A673 (cell line): Measurements from ENCODE around the gene WNT8A. TPM values are rescaled to one million over a fixed set of nuclear protein-coding genes. Genes with fewer than 3 reads are reported as not detected.

ENCODE experiments used
- BruUV-seq: library from RNA; stranded (reverse); fragments of 400-500 nt; replicated peaks from 2 replicates; lab custom pipeline; 2021; lab: Mats Ljungman, UMichigan
- CTCF ChIA-PET: fragments of 300-600 bp; sonication (Branson Sonifier 250); formaldehyde crosslinking; loops from one replicate; lab custom pipeline; 2022; ENCODE audit warnings: antibody characterized with exemption; lab: Charles Lee
- POLR2A ChIA-PET: fragments of 300-600 bp; sonication (Branson Sonifier 250); formaldehyde crosslinking; loops from one replicate; lab custom pipeline; 2022; ENCODE audit warnings: antibody characterized with exemption; ENCODE audit not compliant: low non-redundant PET; lab: Charles Lee
- DNase-seq: peaks from one replicate; pipeline ENCODE4 v3.0.0-alpha.2; 2015; ENCODE audit warnings: low spot score
- H3K27ac ChIP-seq: fragments of 200-600 bp; sonication (generic); 2 replicates; pipeline ENCODE4 v1.5.1; 2016; ENCODE audit warnings: mixed run types, low read depth, mild to moderate bottlenecking, mixed read lengths, antibody characterized with exemption, low read length; ENCODE audit not compliant: poor library complexity, severe bottlenecking
- H3K27me3 ChIP-seq: fragments of 200-600 bp; sonication (generic); replicated peaks from 2 replicates; pipeline ENCODE4 v1.6.1; 2017; ENCODE audit warnings: mixed run types, low read depth, mild to moderate bottlenecking, mixed read lengths, antibody characterized with exemption, low read length; ENCODE audit not compliant: insufficient read depth, poor library complexity
- H3K36me3 ChIP-seq: fragments of 200-600 bp; sonication (generic); 2 replicates; pipeline ENCODE4 v1.6.1; 2016; ENCODE audit warnings: mixed run types, mild to moderate bottlenecking, mixed read lengths, antibody characterized with exemption, low read length; ENCODE audit not compliant: insufficient read depth, poor library complexity, severe bottlenecking
- H3K4me1 ChIP-seq: fragments of 200-600 bp; sonication (generic); 2 replicates; pipeline ENCODE4 v1.6.1; 2017; ENCODE audit warnings: mixed run types, mild to moderate bottlenecking, mixed read lengths, antibody characterized with exemption, low read length; ENCODE audit not compliant: insufficient read depth, poor library complexity, severe bottlenecking
- H3K4me3 ChIP-seq: fragments of 200-600 bp; sonication (generic); 2 replicates; pipeline ENCODE4 v1.5.1; 2016; ENCODE audit warnings: low read depth, mixed run types, mild to moderate bottlenecking, mixed read lengths, low read length; ENCODE audit not compliant: poor library complexity, severe bottlenecking
- H3K9me3 ChIP-seq: fragments of 200-600 bp; sonication (generic); 2 replicates; pipeline ENCODE4 v1.6.1; 2016; ENCODE audit warnings: mixed run types, low read depth, mild to moderate bottlenecking, mixed read lengths, antibody characterized with exemption, low read length; ENCODE audit not compliant: poor library complexity, severe bottlenecking
- EZH2 ChIP-seq: fragments of 200-600 bp; sonication (generic); IDR thresholded peaks from 2 replicates; pipeline ENCODE4 v1.6.1; 2017; ENCODE audit warnings: borderline replicate concordance, low read depth, mild to moderate bottlenecking, mixed read lengths, antibody characterized with exemption, low read length; ENCODE audit not compliant: poor library complexity, severe bottlenecking
- intact Hi-C: fragments of 100-400 bp; cut with micrococcal nuclease; formaldehyde crosslinking; loops from one replicate; pipeline ENCODE4 v1.10.0; 2022; ENCODE audit not compliant: unreplicated experiment
- total RNA-seq: library from RNA; stranded (reverse); gene quantifications from 2 replicates; pipeline ENCODE4 v1.2.3, GENCODE V29; 2021
- TF ChIP-seq, protein P1 (sequence below): fragments of 300-800, 200-600 bp; sonication (generic); conservative IDR thresholded peaks from 2 replicates; pipeline ENCODE4 v1.5.1; 2017; ENCODE audit warnings: low read depth, mild to moderate bottlenecking, antibody characterized with exemption, low read length, moderate library complexity, mixed read lengths

WNT8A gene
- total RNA-seq, 1 experiment from 2014 or later: not detected

DNA sequence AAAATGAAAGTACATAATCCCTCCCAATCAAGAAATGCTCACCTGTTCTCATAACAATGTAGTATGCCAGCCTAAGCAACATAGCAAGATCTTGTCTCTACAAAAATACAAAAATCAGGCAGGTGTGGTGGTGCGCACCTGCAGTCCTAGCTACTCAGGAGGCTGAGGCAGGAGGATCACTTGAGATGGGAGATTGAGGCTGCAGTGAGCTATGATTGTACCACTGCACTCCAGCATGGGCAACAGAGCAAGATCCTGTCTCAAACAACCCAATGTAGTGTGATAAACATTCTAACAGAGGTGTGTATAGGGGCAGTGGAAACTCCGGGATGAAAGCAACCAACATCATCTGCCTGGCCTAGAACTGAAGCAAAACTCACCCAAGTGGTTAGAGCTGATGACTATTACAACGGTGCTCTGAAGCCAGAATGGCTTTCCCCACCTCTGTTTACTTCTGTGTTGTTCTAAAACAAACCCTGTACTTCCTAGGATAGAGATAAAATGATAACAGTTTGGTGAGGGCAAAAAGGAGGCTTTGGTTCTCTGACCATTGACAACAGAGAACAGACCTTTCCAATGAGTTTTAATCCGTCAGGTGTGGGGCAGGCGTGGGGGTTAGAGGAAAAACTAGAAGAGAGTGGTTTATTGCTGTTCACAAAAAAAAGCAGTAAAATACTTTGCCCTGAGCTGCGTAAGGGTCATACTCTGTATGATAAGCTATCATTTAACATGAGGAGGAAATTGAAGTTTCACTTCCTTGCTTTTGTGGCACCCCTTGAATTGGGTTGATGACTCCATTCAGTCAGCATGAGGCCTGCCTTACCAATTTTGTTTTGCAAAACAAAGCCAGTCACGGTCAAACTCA is 18.9 kb downstream of the WNT8A start:
- no peak overlapping the region for H3K4me3 ChIP-seq
- intact Hi-C loops: no loop called here
- POLR2A ChIA-PET: interaction anchor here (0.5 kb wide), 1 partner anchor 61 kb away, joined by 8 read pairs; no protein-coding TSS in a partner anchor

DNA sequence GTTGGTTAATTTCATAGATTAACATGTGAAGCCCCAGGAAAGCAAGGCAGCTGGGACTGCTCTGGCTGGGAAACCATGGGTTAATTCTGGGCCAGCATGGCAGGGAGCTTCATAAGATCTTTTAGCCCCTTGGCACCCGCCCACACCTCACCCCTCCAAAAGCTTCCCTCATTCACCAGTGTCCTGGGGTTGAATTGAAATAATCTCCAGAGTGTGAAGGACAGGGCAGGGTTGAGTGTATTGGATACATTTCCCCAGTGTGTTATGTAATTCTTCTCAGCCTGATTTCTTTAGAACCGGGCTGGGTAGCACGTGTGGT is 19.4 kb downstream of the WNT8A start:
- no peak for TF ChIP-seq EZH2
- TF ChIP-seq, protein P1, sequence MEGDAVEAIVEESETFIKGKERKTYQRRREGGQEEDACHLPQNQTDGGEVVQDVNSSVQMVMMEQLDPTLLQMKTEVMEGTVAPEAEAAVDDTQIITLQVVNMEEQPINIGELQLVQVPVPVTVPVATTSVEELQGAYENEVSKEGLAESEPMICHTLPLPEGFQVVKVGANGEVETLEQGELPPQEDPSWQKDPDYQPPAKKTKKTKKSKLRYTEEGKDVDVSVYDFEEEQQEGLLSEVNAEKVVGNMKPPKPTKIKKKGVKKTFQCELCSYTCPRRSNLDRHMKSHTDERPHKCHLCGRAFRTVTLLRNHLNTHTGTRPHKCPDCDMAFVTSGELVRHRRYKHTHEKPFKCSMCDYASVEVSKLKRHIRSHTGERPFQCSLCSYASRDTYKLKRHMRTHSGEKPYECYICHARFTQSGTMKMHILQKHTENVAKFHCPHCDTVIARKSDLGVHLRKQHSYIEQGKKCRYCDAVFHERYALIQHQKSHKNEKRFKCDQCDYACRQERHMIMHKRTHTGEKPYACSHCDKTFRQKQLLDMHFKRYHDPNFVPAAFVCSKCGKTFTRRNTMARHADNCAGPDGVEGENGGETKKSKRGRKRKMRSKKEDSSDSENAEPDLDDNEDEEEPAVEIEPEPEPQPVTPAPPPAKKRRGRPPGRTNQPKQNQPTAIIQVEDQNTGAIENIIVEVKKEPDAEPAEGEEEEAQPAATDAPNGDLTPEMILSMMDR: no peak
- Histone ChIP-seq H3K27ac (no peak overlapping the region), H3K9me3 (no peaks in the 10 kb centered on the region), H3K4me1 (no peaks in the 10 kb centered on the region), H3K27me3 (no peaks in the 10 kb centered on the region), H3K36me3 (no peaks in the 10 kb centered on the region), H3K4me3 (no peak overlapping the region)
- intact Hi-C loops: no loop called here
- BruUV-seq: no TSS peak
- ChIA-PET POLR2A (interaction anchor here (0.5 to 0.6 kb wide), 2 partner anchors 61 to 205 kb away, joined by 3 to 8 read pairs; no protein-coding TSS in a partner anchor), CTCF (no interaction called here)
- DNase-seq: no peak

More for the DNA sequence above, 18.9 kb downstream of the WNT8A start:
- TF ChIP-seq, protein P1: no peak
- no peak for TF ChIP-seq EZH2
- Histone ChIP-seq H3K27me3 (no peaks in the 10 kb centered on the region), H3K9me3 (no peaks in the 10 kb centered on the region), H3K4me1 (no peaks in the 10 kb centered on the region), H3K27ac (no peak overlapping the region), H3K36me3 (no peaks in the 10 kb centered on the region)
- BruUV-seq: no TSS peak
- DNase-seq: no peak
- CTCF ChIA-PET: no interaction called here

DNA sequence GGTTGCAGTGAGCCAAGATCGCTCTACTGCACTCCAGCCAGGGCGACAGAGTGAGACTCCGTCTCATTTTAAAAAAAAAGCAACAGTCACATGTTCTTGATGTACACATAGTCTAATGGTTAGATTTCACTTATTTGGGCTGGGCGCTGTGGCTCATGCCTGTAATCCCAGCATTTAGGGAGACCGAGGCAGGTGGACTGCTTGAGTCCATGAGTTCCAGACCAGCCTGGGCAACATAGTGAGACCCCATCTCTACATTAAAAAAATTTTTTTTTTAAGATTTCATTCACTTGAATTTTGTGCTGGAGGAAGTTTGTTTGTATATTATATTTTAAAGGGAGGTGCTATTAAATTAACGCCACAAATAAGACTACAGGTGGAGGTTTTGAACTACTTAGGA is 21.9 kb downstream of the WNT8A start:
- no TSS peak for BruUV-seq
- ChIA-PET POLR2A (no interaction called here), CTCF (no interaction called here)
- no peaks in the 10 kb centered on the region for H3K4me1 ChIP-seq
- intact Hi-C loops: no loop called here
- no peak for TF ChIP-seq EZH2
- TF ChIP-seq, protein P1: no peak
- DNase-seq: no peak
- no peak overlapping the region for H3K27ac ChIP-seq
- no peaks in the 10 kb centered on the region for H3K36me3 ChIP-seq
- H3K4me3 ChIP-seq: no peak overlapping the region
- no peaks in the 10 kb centered on the region for H3K27me3 ChIP-seq
- no peaks in the 10 kb centered on the region for H3K9me3 ChIP-seq
